Activated naive CD4-positive, alpha-beta T cell treated with anti-CD3 and anti-CD28 coated beads for 36 hours (primary cell): ENCODE data around the gene ANKDD1B. TPM values are rescaled to one million over a fixed set of nuclear protein-coding genes. Genes with fewer than 3 reads are reported as not detected.

Experiments used
- CTCF ChIA-PET: fragments of 350-600 bp; sonication (Branson Sonifier 250); formaldehyde crosslinking; loops from one replicate; lab custom pipeline; 2021; ENCODE audit warnings: antibody characterized with exemption; lab: Charles Lee
- DNase-seq: peaks from one replicate; pipeline ENCODE4 v3.0.0-alpha.2; 2020
- H3K27ac Mint-ChIP-seq: one replicate; pipeline ENCODE4 v1.8.0; 2021; ENCODE audit warnings: mild to moderate bottlenecking, mixed read lengths
- H3K27me3 Mint-ChIP-seq: one replicate; pipeline ENCODE4 v1.8.0; 2021; ENCODE audit warnings: low read depth, mixed read lengths
- H3K36me3 Mint-ChIP-seq: one replicate; pipeline ENCODE4 v1.8.0; 2021; ENCODE audit warnings: low read depth, mixed read lengths
- H3K4me1 Mint-ChIP-seq: one replicate; pipeline ENCODE4 v1.8.0; 2021; ENCODE audit warnings: low read depth, mixed read lengths
- H3K4me3 Mint-ChIP-seq: one replicate; pipeline ENCODE4 v1.8.0; 2021; ENCODE audit warnings: mild to moderate bottlenecking, moderate library complexity, mixed read lengths
- H3K9me3 Mint-ChIP-seq: one replicate; pipeline ENCODE4 v1.8.0; 2021; ENCODE audit warnings: mixed read lengths
- intact Hi-C: fragments of 100-400 bp; cut with micrococcal nuclease; formaldehyde crosslinking; loops from one replicate; pipeline ENCODE4 v1.15.1; 2023
- total RNA-seq, 2 experiments: library from RNA; stranded (reverse); gene quantifications; one replicate each; pipeline ENCODE4 v1.2.3, GENCODE V29; 2021

Gene ANKDD1B
- total RNA-seq, 2 experiments from 2014 or later, result not detected

DNA sequence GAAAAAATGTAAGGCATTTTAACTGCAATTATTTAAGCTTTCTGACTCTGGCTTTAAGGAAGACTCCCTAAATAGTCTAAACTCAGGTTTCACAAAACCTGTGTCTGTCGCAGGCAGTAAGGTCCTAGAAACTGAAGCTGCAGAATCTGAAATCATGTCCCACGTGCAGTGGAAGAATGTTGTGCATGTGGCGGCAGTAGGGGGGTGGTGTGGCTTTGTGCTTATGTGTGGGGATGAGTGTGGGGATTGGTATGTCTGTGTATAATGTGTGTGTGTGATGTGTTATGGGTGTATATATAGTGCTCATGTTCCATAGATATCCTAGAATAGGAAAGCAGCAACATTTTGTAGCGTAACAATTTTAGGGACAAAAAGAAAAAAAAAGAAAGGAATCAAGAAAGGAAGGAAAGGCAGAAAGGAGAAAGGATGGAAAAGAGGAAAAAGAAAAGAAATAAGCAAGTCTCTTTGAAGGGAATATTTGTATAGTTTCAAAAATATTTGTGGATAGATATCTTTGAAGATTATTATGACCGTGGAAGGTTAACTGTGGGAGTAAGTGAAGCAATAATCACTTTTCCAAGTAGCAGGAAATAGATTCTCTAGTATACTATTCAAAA lies 6.6 kb downstream of the ANKDD1B start:
- peaks cover 2% of the 10 kb centered on the region for H3K27me3 Mint-ChIP-seq
- no peak overlapping the region for H3K27ac Mint-ChIP-seq
- H3K4me3 Mint-ChIP-seq, result no peak overlapping the region
- H3K9me3 Mint-ChIP-seq, result no peaks in the 10 kb centered on the region
- no peak for DNase-seq
- CTCF ChIA-PET, result interaction anchor here (1.0 kb wide), 1 partner anchor 12 kb away, joined by 4 read pairs; no protein-coding TSS in a partner anchor
- H3K4me1 Mint-ChIP-seq, result no peaks in the 10 kb centered on the region
- no peaks in the 10 kb centered on the region for H3K36me3 Mint-ChIP-seq
- intact Hi-C loops, result no loop called here

DNA sequence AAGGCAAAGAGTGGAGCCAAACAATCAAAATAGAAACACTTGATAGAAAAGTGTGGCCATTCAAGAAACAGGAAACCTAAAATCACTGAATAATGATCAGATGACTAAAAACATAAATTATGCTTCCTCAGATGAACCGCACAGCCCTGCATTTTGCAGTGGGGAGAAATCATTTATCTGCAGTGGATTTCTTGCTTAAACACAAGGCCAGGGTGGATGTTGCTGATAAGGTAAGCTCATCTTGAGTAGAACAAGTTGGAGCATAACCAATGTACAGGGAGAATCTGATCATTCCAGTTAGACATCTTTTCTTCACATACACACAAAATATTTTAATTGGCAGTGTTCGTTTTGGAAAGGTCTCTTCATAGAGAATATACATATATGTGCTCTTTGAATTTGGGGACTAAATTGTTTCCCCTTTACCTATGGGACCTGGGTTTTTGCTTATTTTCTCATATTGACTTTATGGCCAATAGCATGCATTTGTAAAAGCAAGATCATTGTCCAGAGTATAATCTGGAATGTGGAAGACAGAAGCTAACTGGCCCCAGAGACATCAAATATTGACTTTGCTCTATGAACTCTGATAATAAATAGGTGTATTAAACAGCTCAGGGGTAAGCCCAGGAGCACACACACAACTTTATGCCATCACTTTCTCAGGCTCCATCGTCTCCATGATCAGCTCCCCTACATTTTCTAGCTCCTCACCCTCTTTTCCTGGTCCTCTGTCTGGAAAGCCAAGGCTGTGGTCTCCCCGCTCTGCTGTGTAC lies 9.1 kb downstream of the ANKDD1B start:
- CTCF ChIA-PET, result no interaction called here
- no peaks in the 10 kb centered on the region for H3K36me3 Mint-ChIP-seq
- H3K27me3 Mint-ChIP-seq, result no peaks in the 10 kb centered on the region
- no peak for DNase-seq
- no peak overlapping the region for H3K27ac Mint-ChIP-seq
- intact Hi-C loops, result no loop called here
- no peak overlapping the region for H3K4me3 Mint-ChIP-seq
- H3K4me1 Mint-ChIP-seq, result no peaks in the 10 kb centered on the region
- H3K9me3 Mint-ChIP-seq, result no peaks in the 10 kb centered on the region

DNA sequence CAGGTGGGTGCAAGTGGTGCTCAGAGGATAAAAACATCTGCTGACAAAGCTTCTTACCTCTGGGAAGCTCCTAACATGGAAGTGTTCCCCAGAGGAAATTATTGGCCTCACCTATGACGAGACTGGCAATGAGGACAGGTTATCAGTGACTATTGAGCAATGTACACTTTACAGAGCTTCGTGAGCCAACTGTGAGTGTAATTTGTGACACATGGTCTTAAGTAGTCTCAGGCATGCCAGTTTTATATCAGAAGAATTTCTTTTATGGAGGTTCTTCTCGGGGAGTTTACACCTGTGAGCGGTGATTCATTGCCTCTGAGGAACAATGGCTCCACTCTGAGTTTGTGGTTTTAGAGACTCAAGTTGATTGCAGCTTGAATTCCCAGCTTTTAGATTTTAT lies 11.3 kb downstream of the ANKDD1B start:
- Mint-ChIP-seq H3K4me3 (no peak overlapping the region), H3K9me3 (no peaks in the 10 kb centered on the region), H3K27ac (no peak overlapping the region), H3K4me1 (no peaks in the 10 kb centered on the region), H3K36me3 (no peaks in the 10 kb centered on the region), H3K27me3 (no peaks in the 10 kb centered on the region)
- no peak for DNase-seq
- CTCF ChIA-PET, result interaction anchor here (0.7 kb wide), 1 partner anchor 60 kb away, joined by 4 read pairs; no protein-coding TSS in a partner anchor
- intact Hi-C loops, result no loop called here

DNA sequence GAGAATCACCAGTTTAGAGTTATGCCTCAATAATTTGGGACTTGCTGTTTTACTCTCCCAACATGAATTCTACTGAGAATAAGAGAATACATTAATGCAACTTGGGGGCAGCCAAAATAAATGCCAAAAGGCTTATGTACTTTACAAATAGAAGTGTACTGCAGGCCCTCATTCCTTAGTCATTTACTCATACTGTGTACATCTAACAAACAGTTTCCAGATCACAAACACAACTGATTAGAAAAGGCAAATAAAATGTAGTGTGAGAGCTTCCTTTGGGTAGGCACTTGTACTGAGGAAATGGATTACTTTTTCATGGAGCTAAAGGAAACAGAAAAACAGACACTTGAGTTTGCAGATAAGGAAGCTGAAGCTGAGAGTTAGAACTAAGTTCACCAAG lies 12.6 kb downstream of the ANKDD1B start:
- no peaks in the 10 kb centered on the region for H3K4me1 Mint-ChIP-seq
- intact Hi-C loops, result no loop called here
- H3K4me3 Mint-ChIP-seq, result no peak overlapping the region
- no peaks in the 10 kb centered on the region for H3K36me3 Mint-ChIP-seq
- DNase-seq, result no peak
- no peak overlapping the region for H3K27ac Mint-ChIP-seq
- CTCF ChIA-PET, result no interaction called here
- no peaks in the 10 kb centered on the region for H3K9me3 Mint-ChIP-seq
- H3K27me3 Mint-ChIP-seq, result no peaks in the 10 kb centered on the region

DNA sequence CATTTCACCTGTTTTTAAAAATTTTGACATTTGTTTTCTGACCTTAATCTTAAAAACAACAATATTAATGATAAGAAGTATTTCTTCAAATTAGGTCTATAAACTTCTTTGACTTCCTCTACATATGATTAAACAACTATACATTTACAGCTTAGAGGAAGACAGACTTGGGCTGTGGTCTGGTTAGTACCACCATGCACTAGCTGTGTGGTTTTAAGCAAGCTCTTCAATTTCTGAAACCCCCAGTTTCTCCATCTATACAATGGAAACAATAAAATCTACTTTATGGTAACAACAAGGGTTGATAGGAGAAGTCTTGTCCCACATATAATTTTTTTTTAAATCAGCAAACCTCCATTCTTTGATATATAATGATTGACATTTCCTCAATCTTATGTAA lies 15.7 kb downstream of the ANKDD1B start:
- no peaks in the 10 kb centered on the region for H3K27me3 Mint-ChIP-seq
- DNase-seq, result no peak
- intact Hi-C loops, result no loop called here
- no peak overlapping the region for H3K4me3 Mint-ChIP-seq
- H3K36me3 Mint-ChIP-seq, result no peaks in the 10 kb centered on the region
- no peaks in the 10 kb centered on the region for H3K4me1 Mint-ChIP-seq
- CTCF ChIA-PET, result interaction anchor here (0.7 kb wide), 1 partner anchor 27 kb away, joined by 4 read pairs; no protein-coding TSS in a partner anchor
- no peaks in the 10 kb centered on the region for H3K9me3 Mint-ChIP-seq
- no peak overlapping the region for H3K27ac Mint-ChIP-seq

DNA sequence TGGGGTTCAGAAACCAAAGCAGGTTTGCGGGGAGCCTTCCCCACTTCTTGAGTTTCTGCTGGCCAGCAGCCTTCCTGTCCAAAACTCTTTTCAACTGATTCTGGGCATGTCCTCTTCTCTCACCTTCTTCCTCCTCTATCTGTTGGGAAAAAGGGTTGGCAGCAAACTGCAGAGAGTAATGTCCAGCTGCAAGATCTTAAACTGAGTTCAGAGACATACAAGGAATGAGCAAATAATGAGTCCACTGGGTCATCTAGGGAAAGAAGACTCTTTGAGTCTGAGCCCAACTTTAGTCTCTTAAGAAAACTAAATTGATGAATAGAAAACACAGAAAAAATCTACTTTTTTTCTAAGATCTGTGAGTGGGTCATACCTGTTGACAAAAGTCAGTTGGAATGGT lies 16.5 kb downstream of the ANKDD1B start:
- Mint-ChIP-seq H3K4me3 (no peak overlapping the region), H3K4me1 (no peaks in the 10 kb centered on the region), H3K9me3 (no peaks in the 10 kb centered on the region), H3K27ac (no peak overlapping the region), H3K36me3 (no peaks in the 10 kb centered on the region), H3K27me3 (no peaks in the 10 kb centered on the region)
- intact Hi-C loops, result no loop called here
- CTCF ChIA-PET, result no interaction called here
- no peak for DNase-seq

DNA sequence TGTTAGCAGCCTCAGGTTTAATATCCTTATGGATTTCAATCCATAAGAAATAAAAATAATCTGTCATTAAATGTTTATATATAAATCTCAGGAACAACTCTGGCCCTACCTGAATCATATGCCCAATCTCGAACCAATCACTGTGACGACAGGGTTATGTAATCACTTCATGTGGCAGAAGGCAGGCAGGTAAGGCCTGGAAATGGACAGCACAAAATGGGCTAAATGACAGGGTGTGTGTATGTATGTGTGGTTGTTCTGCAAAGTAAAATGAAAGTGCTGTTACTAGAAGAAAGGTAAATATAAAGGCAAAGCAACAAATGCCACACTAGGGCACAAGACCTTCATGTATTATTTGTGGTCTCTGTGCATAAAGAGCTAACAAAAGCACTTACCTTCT lies 19.6 kb downstream of the ANKDD1B start:
- Mint-ChIP-seq H3K36me3 (no peaks in the 10 kb centered on the region), H3K9me3 (no peaks in the 10 kb centered on the region), H3K4me3 (no peak overlapping the region), H3K27me3 (no peaks in the 10 kb centered on the region), H3K4me1 (no peaks in the 10 kb centered on the region), H3K27ac (no peak overlapping the region)
- CTCF ChIA-PET, result no interaction called here
- intact Hi-C loops, result no loop called here
- DNase-seq, result no peak

DNA sequence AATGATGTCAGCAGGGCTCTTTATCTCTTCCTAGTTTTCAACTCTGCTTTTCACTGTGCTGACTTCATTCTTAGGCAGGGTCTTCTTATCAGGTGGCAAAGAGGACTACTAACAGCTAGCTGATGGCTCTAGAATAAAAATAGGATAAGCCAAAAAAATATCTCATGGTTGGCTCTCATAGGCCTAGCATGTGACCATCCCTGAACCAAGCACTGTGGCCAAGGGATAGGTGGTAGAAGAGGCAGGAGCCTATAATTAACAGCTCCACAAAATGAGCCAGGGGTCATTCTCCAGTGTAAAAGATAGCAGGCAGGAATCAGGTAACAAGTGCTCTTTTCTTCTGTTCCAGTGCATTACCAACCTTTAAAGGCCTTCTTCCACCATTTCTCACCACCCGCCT lies 21.1 kb downstream of the ANKDD1B start:
- Mint-ChIP-seq H3K27me3 (peaks cover 2% of the 10 kb centered on the region), H3K4me1 (no peaks in the 10 kb centered on the region), H3K4me3 (no peak overlapping the region), H3K36me3 (no peaks in the 10 kb centered on the region), H3K9me3 (no peaks in the 10 kb centered on the region), H3K27ac (no peak overlapping the region)
- no peak for DNase-seq
- CTCF ChIA-PET, result no interaction called here
- intact Hi-C loops, result no loop called here

DNA sequence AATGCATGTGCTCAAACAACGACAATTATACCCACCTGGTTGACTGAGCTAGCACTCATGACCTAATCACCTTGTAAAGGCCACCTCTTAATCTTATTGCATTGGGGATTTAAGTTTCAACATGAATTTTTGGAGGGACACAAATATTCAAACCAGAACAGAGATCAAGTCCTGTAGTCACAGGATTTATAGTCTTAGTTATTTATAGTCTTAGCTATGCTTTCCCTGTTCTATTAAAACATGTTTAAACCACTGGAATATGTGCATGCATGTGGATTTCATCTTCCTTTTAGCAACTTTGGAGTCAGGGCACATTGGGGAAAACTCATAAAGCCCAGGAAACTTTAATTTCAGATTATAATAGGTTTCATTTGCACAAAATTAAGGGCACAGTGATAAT lies 26.7 kb downstream of the ANKDD1B start:
- CTCF ChIA-PET, result no interaction called here
- intact Hi-C loops, result no loop called here

DNA sequence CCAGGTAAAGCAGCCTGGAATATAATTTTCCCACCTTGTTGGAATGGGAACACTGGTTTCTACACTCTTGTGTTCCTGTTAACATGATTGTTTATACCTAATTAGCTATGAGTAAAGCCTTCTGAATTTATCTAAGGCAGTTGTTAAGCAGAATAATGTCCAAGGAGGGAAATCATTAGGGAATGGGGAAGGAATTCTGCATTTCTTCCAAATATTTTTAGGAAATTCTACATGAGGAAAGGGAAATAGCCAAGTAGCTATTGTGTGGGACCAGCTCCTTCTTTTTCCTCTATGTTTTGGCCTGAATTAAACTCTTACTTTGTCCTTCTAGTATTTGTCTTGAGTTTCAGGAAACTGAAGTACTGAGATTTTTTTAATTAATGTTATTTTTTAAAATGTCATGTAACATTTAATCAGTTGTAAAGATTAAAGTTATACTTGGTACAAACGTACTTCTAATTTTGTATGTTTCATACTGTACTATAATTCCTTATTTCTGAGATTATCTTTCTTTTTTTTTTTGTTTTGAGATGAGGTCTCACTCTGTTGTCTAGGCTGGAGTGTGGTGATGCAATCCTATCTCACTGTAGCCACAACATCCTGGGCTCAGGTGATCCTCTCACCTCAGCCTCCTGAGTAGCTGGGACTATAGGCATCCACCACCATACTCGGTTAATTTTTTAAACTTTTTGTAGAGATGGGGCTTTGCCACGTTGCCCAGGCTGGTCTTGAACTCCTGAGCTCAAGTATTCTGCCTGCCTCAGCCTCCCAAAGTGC lies 28.5 kb downstream of the ANKDD1B start:
- Mint-ChIP-seq H3K36me3 (no peaks in the 10 kb centered on the region), H3K27ac (no peak overlapping the region), H3K9me3 (no peaks in the 10 kb centered on the region), H3K27me3 (peaks cover 2% of the 10 kb centered on the region), H3K4me3 (no peak overlapping the region), H3K4me1 (no peaks in the 10 kb centered on the region)
- CTCF ChIA-PET, result interaction anchor here (0.6 kb wide), 1 partner anchor 39 kb away, joined by 10 read pairs; no protein-coding TSS in a partner anchor
- intact Hi-C loops, result no loop called here
- DNase-seq, result no peak

More for the DNA sequence above, 26.7 kb downstream of the ANKDD1B start:
- DNase-seq, result no peak
- Mint-ChIP-seq H3K4me1 (no peaks in the 10 kb centered on the region), H3K4me3 (no peak overlapping the region), H3K27ac (no peak overlapping the region), H3K36me3 (no peaks in the 10 kb centered on the region), H3K9me3 (no peaks in the 10 kb centered on the region), H3K27me3 (peaks cover 2% of the 10 kb centered on the region)

DNA sequence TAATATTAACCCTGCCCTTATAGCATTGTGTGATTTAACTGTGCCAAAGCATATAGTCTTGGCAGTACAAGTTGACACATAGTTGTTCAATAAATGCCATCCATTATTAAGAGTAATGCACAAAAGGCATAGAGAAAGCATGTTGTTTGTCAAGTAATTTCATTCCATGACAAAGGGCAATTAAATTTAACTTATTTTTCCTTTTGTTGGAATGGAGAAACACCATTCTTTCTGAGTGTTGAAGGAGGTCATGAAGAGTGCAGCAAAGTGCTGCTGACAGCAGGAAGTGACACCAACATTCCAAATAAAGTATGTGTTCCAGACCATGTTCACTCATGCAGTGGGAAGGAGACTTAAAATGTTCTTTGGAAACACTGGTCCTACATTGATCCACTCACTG lies 29.1 kb downstream of the ANKDD1B start:
- Mint-ChIP-seq H3K27ac (no peak overlapping the region), H3K36me3 (no peaks in the 10 kb centered on the region), H3K4me3 (no peak overlapping the region), H3K9me3 (no peaks in the 10 kb centered on the region), H3K27me3 (peaks cover 2% of the 10 kb centered on the region), H3K4me1 (no peaks in the 10 kb centered on the region)
- no peak for DNase-seq
- intact Hi-C loops, result no loop called here
- CTCF ChIA-PET, result no interaction called here

DNA sequence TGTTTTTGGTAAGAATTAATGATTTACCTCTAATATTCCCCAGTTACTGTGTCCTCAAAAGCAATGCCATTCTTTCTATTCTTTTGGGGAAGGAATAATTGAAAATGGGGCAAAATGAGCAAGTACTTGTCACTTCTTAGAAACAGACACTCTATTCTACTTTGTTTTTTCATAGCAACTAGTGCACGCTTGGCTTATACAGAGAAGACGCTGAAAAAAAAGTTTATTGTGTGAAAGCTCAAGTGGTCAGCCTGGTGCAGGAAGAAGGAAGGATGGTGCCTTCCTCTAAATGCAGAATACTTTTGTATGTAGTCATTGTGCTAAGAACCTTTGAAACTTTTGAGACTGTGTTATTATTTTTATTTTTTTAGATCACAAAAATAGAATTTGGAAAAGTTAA lies 29.6 kb downstream of the ANKDD1B start:
- Mint-ChIP-seq H3K4me3 (no peak overlapping the region), H3K36me3 (no peaks in the 10 kb centered on the region), H3K27ac (no peak overlapping the region), H3K9me3 (no peaks in the 10 kb centered on the region), H3K4me1 (no peaks in the 10 kb centered on the region), H3K27me3 (peaks cover 2% of the 10 kb centered on the region)
- CTCF ChIA-PET, result no interaction called here
- no peak for DNase-seq
- intact Hi-C loops, result no loop called here
